Measurements from ENCODE around the gene NANP.
"Not testable (repeated sequence)": the region's sequence is repeated elsewhere in the genome, so short reads cannot be mapped to it uniquely, and the experiment has no call there.

The NANP gene

GRCh38 chr20:25626779-25627178 lies 3.0 kb upstream of the NANP start:
- H3K36me3 ChIP-seq (replicated peaks) = no peaks in the 10 kb centered on the region
- peaks cover 19% of the 10 kb centered on the region for H3K4me1 ChIP-seq
- H3K4me3 ChIP-seq = no peak overlapping the region
- in situ Hi-C loops (cut with MboI; ENCODE audit: low sequenced_read_pairs) = no loop called here
- H3K27me3 ChIP-seq (ENCODE audit: low read depth) = no peaks in the 10 kb centered on the region
- DNase-seq (ENCODE audit: low spot score in 2 of 2) = no peak
- no peaks in the 10 kb centered on the region for H3K9me3 ChIP-seq

GRCh38 chr20:25624500-25624939 lies 706 bp upstream of the NANP start:
- Histone ChIP-seq H3K4me1 (peaks cover 20% of the 10 kb centered on the region), H3K27me3 (ENCODE audit: low read depth) (no peaks in the 10 kb centered on the region), H3K4me3 (peak overlapping the region; percentile 57), H3K9me3 (no peaks in the 10 kb centered on the region), H3K36me3 (replicated peaks) (no peaks in the 10 kb centered on the region)
- no peak for DNase-seq (ENCODE audit: low spot score in 2 of 2)
- in situ Hi-C loops (cut with MboI; ENCODE audit: low sequenced_read_pairs) = loop anchor here (5.0 kb wide), 1 partner anchor 73 kb away; the partner anchor contains the start of gene ZNF337

- no peaks in the 10 kb centered on the region for H3K9me3 ChIP-seq
- in situ Hi-C loops (cut with MboI; ENCODE audit: low sequenced_read_pairs) = loop anchor here (5.0 kb wide), 1 partner anchor 74 kb away; the partner anchor contains the start of gene ZNF337
- H3K27me3 ChIP-seq (ENCODE audit: low read depth) = no peaks in the 10 kb centered on the region
- peak overlapping the region; percentile 57 for H3K4me3 ChIP-seq
- peaks cover 20% of the 10 kb centered on the region for H3K4me1 ChIP-seq
- DNase-seq (ENCODE audit: low spot score in 2 of 2) = peak in 1 of 2 experiments; percentile 59
- no peaks in the 10 kb centered on the region for H3K36me3 ChIP-seq (replicated peaks)
Measured at GRCh38 chr20:25623225-25623735, 534 bp downstream of the NANP start.

GRCh38 chr20:25622450-25623224 lies 1.2 kb downstream of the NANP start:
- in situ Hi-C loops (cut with MboI; ENCODE audit: low sequenced_read_pairs) = loop anchor here (5.0 kb wide), 1 partner anchor 75 kb away; the partner anchor contains the start of gene ZNF337
- Histone ChIP-seq H3K9me3 (no peaks in the 10 kb centered on the region), H3K27me3 (ENCODE audit: low read depth) (no peaks in the 10 kb centered on the region), H3K4me3 (peak overlapping the region; percentile 57), H3K4me1 (peaks cover 20% of the 10 kb centered on the region), H3K36me3 (replicated peaks) (no peaks in the 10 kb centered on the region)
- DNase-seq (ENCODE audit: low spot score in 2 of 2) = no peak

DNA sequence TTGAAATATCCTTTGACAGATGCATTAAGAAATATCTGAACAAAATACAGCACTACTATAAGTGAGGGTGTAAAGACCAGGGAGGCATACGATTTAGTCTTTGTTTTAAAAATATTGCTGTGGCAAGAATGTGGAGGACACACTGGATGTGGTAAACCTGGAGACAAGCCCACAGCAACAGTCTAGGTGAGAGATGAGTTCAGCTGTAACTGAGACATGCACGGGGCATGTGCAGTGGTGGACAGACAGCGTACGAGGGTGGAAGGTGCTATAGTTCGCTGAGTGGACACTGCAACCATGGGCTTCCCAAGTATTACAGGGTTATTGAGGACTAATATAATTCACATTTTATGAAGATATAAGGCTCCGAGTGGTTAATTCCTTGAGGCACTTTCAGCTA lies 1.8 kb downstream of the NANP start:
- Histone ChIP-seq H3K9me3 (no peaks in the 10 kb centered on the region), H3K4me1 (peaks cover 20% of the 10 kb centered on the region), H3K4me3 (peak overlapping the region; percentile 57), H3K36me3 (replicated peaks) (no peaks in the 10 kb centered on the region), H3K27me3 (ENCODE audit: low read depth) (no peaks in the 10 kb centered on the region)
- in situ Hi-C loops (cut with MboI; ENCODE audit: low sequenced_read_pairs) = loop anchor here (5.0 kb wide), 1 partner anchor 75 kb away; the partner anchor contains the start of gene ZNF337
- no peak for DNase-seq (ENCODE audit: low spot score in 2 of 2)

DNA sequence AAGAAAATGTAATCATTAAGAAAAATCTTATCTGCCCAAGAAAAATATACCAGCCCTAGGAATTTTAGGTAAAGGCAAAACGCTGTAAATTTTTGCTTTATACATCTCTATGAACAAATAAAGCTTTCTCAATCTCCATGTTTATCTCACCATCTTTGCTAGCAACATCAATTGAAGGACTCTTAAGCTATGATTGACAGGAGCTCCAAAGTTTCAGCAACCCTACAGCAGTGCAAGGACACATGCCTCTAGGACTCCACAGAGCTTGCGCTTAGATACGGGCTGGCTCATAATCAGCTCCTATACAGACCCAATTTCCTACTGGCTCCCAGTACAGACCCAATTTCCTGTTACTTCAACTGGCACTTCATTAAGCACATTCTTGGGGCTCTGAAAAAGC lies 4.3 kb downstream of the NANP start:
- H3K36me3 ChIP-seq (replicated peaks) = peaks cover 16% of the 10 kb centered on the region; the same call in 1 of the 2 replicates
- peaks cover 16% of the 10 kb centered on the region for H3K4me1 ChIP-seq
- H3K9me3 ChIP-seq = no peaks in the 10 kb centered on the region
- H3K4me3 ChIP-seq = no peak overlapping the region
- in situ Hi-C loops (cut with MboI; ENCODE audit: low sequenced_read_pairs) = no loop called here
- no peaks in the 10 kb centered on the region for H3K27me3 ChIP-seq (ENCODE audit: low read depth)
- no peak for DNase-seq (ENCODE audit: low spot score in 2 of 2)

DNA sequence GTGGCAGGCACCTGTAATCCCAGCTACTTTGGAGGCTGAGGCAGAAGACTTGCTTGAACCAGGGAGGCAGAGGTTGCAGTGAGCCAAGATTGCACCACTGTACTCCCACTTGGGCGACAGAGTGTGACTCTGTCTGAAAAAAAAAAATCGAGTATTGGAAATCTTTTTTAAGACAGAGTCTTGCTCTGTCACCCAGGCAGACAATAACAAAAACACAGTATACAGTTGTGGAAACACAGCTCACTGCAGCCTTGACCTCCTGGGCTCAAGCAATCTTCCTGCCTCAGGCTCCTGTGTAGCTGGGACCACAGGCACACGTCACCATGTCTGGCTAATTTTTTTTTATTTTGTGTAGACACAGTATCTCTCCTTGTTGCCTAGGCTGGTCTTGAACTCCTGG lies 15.0 kb downstream of the NANP start:
- no peaks in the 10 kb centered on the region for H3K9me3 ChIP-seq
- H3K4me1 ChIP-seq = no peaks in the 10 kb centered on the region
- no peaks in the 10 kb centered on the region for H3K36me3 ChIP-seq (replicated peaks)
- H3K4me3 ChIP-seq = no peak overlapping the region
- in situ Hi-C loops (cut with MboI; ENCODE audit: low sequenced_read_pairs) = no loop called here
- H3K27me3 ChIP-seq (ENCODE audit: low read depth) = no peaks in the 10 kb centered on the region
- DNase-seq (ENCODE audit: low spot score in 2 of 2) = no peak

DNA sequence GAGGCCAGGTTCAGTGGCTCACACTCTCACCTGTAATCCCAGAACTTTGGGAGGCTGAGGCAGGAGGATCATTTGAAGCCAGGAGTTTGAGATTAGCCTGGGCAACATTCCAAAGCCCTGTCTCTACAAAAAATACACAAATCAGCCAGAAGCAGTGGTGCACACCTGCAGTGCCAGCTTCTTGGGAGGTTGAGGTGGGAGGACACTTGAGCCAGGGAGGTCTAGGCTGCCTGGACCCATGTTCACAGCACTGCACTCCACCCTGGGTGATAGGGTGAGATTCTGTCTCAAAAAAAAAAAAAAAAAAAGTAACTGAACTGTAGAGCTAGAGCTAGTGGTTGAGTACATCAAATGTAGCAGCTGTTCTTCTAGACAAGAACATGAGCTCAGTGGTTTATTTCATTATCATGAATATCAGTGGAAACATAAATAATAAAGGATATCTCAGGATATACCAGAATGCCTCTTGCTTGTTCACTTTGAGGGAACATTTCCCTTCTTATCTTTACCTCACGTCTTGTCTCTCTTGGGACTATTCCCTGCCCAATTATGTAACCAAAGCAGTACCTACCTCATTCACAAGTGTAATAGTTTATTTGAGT lies 17.6 kb downstream of the NANP start:
- Histone ChIP-seq H3K27me3 (ENCODE audit: low read depth) (no peaks in the 10 kb centered on the region), H3K36me3 (replicated peaks) (no peaks in the 10 kb centered on the region), H3K4me1 (no peaks in the 10 kb centered on the region), H3K9me3 (no peaks in the 10 kb centered on the region), H3K4me3 (no peak overlapping the region)
- in situ Hi-C loops (cut with MboI; ENCODE audit: low sequenced_read_pairs) = no loop called here
- no peak for DNase-seq (ENCODE audit: low spot score in 2 of 2)

- Histone ChIP-seq H3K9me3 (no peaks in the 10 kb centered on the region), H3K4me3 (no peak overlapping the region), H3K27me3 (ENCODE audit: low read depth) (no peaks in the 10 kb centered on the region), H3K36me3 (replicated peaks) (no peaks in the 10 kb centered on the region), H3K4me1 (no peaks in the 10 kb centered on the region)
- in situ Hi-C loops (cut with MboI; ENCODE audit: low sequenced_read_pairs) = no loop called here
- DNase-seq (ENCODE audit: low spot score in 2 of 2) = no peak
Measured at GRCh38 chr20:25605148-25605547, 18.7 kb downstream of the NANP start.

DNA sequence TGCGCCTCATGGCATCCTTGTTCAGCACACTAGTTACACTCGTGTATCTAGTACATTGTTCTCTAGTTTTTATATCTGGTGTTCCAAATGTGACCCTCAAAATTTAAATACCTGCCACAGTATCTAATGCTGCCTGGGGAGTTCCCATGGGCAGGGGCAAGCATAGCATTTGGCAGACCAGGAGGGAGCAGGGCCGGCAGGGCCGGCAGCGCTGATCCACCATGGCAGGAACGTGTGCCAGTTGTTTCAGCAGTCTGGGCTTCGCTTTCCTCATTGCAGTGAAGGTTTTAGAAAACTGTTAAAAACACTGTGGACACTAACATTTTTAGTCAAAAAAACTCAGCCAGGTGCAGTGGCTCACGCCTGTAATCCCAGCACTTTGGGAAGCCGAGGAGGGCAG lies 19.2 kb downstream of the NANP start:
- Histone ChIP-seq H3K4me3 (no peak overlapping the region), H3K36me3 (replicated peaks) (no peaks in the 10 kb centered on the region), H3K4me1 (no peaks in the 10 kb centered on the region), H3K27me3 (ENCODE audit: low read depth) (no peaks in the 10 kb centered on the region), H3K9me3 (no peaks in the 10 kb centered on the region)
- in situ Hi-C loops (cut with MboI; ENCODE audit: low sequenced_read_pairs) = no loop called here
- DNase-seq (ENCODE audit: low spot score in 2 of 2) = no peak

DNA sequence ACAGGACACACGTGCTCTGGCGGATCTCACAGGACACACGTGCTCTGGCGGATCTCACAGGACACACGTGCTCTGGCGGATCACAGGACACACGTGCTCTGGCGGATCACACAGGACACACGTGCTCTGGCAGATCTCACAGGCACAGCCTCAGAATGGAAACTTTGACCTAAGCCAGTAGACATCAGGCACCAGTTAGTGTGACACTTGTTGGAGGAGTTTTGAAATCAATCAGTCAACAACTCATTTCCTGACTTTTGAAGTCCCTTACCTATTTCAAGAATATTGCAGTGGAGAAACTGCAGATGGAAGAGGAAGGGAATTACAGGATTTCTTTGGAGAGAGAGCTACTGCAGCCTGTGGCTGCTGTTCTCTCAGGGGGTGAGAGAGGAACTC lies 20.9 kb downstream of the NANP start:
- H3K4me1 ChIP-seq; H3K9me3 ChIP-seq; H3K4me3 ChIP-seq; in situ Hi-C loops (cut with MboI; ENCODE audit: low sequenced_read_pairs); H3K36me3 ChIP-seq (replicated peaks); H3K27me3 ChIP-seq (ENCODE audit: low read depth); DNase-seq (ENCODE audit: low spot score in 2 of 2): not testable (repeated sequence)

- H3K4me1 ChIP-seq; DNase-seq (ENCODE audit: low spot score in 2 of 2); H3K27me3 ChIP-seq (ENCODE audit: low read depth); H3K36me3 ChIP-seq (replicated peaks); H3K9me3 ChIP-seq; H3K4me3 ChIP-seq; in situ Hi-C loops (cut with MboI; ENCODE audit: low sequenced_read_pairs): not testable (repeated sequence)
Measured at GRCh38 chr20:25602191-25602913, 21.5 kb downstream of the NANP start.

DNA sequence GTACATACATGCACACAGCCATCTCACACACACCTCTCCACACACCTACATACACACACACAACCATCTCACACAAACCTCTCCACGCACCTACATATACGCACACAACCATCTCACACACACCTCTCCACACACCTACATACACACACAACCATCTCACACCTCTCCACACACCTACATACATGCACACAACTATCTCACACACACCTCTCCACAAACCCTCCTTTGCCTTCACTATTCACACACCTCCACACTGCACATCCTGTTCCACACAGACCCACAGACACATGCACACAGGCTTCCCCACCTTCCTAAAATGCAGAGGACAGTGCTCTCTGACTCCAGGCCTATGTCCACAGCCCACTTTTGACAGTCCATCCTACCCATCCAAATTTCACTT lies 22.2 kb downstream of the NANP start:
- Histone ChIP-seq H3K4me3 (no peak overlapping the region), H3K36me3 (replicated peaks) (no peaks in the 10 kb centered on the region), H3K9me3 (no peaks in the 10 kb centered on the region), H3K4me1 (no peaks in the 10 kb centered on the region), H3K27me3 (ENCODE audit: low read depth) (no peaks in the 10 kb centered on the region)
- no peak for DNase-seq (ENCODE audit: low spot score in 2 of 2)
- in situ Hi-C loops (cut with MboI; ENCODE audit: low sequenced_read_pairs) = no loop called here

- no peak for DNase-seq (ENCODE audit: low spot score in 2 of 2)
- Histone ChIP-seq H3K36me3 (replicated peaks) (no peaks in the 10 kb centered on the region), H3K4me1 (no peaks in the 10 kb centered on the region), H3K9me3 (no peaks in the 10 kb centered on the region), H3K27me3 (ENCODE audit: low read depth) (no peaks in the 10 kb centered on the region), H3K4me3 (no peak overlapping the region)
- in situ Hi-C loops (cut with MboI; ENCODE audit: low sequenced_read_pairs) = no loop called here
Measured at GRCh38 chr20:25600632-25601031, 23.2 kb downstream of the NANP start.

Data from HAP-1 (cell line).